ENCODE data around the gene ZSWIM8. TPM values are rescaled to one million over a fixed set of nuclear protein-coding genes. Genes with fewer than 3 reads are reported as not detected.
"Not testable (repeated sequence)": the region's sequence is repeated elsewhere in the genome, so short reads cannot be mapped to it uniquely, and the experiment has no call there.

The ZSWIM8 gene, protein sequence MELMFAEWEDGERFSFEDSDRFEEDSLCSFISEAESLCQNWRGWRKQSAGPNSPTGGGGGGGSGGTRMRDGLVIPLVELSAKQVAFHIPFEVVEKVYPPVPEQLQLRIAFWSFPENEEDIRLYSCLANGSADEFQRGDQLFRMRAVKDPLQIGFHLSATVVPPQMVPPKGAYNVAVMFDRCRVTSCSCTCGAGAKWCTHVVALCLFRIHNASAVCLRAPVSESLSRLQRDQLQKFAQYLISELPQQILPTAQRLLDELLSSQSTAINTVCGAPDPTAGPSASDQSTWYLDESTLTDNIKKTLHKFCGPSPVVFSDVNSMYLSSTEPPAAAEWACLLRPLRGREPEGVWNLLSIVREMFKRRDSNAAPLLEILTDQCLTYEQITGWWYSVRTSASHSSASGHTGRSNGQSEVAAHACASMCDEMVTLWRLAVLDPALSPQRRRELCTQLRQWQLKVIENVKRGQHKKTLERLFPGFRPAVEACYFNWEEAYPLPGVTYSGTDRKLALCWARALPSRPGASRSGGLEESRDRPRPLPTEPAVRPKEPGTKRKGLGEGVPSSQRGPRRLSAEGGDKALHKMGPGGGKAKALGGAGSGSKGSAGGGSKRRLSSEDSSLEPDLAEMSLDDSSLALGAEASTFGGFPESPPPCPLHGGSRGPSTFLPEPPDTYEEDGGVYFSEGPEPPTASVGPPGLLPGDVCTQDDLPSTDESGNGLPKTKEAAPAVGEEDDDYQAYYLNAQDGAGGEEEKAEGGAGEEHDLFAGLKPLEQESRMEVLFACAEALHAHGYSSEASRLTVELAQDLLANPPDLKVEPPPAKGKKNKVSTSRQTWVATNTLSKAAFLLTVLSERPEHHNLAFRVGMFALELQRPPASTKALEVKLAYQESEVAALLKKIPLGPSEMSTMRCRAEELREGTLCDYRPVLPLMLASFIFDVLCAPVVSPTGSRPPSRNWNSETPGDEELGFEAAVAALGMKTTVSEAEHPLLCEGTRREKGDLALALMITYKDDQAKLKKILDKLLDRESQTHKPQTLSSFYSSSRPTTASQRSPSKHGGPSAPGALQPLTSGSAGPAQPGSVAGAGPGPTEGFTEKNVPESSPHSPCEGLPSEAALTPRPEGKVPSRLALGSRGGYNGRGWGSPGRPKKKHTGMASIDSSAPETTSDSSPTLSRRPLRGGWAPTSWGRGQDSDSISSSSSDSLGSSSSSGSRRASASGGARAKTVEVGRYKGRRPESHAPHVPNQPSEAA (N-terminal part only)
- polyA plus RNA-seq (2013, experiment 1 of 4): 80.6 TPM
- 85.3 TPM for polyA plus RNA-seq (2013, experiment 2 of 4)
- 56.6 TPM for polyA plus RNA-seq (2013, experiment 3 of 4)
- polyA plus RNA-seq (2013, experiment 4 of 4): 83.3 TPM

GRCh38 chr10:73785211-73785720 is at the start of gene ZSWIM8:
Gene ZSWIM8, plus strand, starts transcription at chr10:73785606. Its CDS starts 273 bp downstream, at chr10:73785879.
- 0% methylated on average over 36 of the region's 36 CpGs for WGBS, 2 experiments

DNA sequence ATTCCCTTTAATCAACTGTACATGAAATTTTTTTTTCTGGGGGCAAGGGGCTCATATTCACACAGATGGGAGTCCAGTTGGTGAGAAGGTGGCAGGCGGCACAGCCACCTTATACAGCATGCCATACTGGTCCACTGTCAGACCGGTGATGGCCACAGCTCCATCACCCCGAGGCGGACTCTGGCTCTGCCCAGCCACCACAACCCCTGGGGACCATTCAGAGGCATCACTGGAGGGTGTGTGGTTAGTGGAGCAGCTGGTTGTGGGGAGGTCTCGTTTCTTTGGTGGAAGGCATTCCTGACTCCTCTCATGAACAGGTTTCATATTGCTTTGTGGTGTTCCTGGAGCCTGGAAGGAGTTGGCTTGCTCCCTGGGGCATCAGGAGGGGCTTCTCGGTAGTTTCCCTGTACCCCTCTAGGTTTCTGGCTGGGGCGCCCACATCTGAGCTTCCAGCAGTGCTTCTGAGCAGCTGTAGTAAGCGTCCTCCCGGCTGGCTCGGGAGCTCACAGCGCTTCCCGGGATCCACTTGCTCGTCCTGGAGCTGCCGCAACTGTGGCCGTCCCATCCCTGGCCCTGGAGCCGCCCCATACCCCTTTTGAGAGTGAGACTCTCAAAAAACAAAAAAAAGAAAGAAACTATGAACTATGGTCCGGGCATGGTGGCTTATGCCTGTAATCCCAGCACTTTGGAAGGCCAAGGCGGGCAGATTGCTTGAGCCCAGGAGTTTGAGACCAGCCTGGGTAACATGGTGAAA is 44.7 kb upstream of the ZSWIM8 start:
- not testable (repeated sequence) for H3K4me1 ChIP-seq (ENCODE audit: control insufficient read depth, insufficient read depth, low read length); H3K27me3 ChIP-seq (ENCODE audit: control insufficient read depth, insufficient read depth, low read length, poor library complexity, severe bottlenecking); H3K36me3 ChIP-seq (ENCODE audit: control insufficient read depth, insufficient read depth, low read length); H3K9me3 ChIP-seq (ENCODE audit: control insufficient read depth, low read length); H3K27ac ChIP-seq (ENCODE audit: insufficient read depth, low read depth, low read length, poor library complexity, severe bottlenecking); H3K4me3 ChIP-seq (ENCODE audit: insufficient read depth, low read depth, low read length)
- WGBS, 2 experiments: 95 to 96% methylated on average over 17 of the region's 18 CpGs

More at GRCh38 chr10:73785211-73785720, at the start of gene ZSWIM8:
- Histone ChIP-seq H3K27ac (ENCODE audit: insufficient read depth, low read depth, low read length, poor library complexity, severe bottlenecking) (no peak within 1 kb of the TSS), H3K36me3 (ENCODE audit: control insufficient read depth, insufficient read depth, low read length) (peaks cover 11% of the 10 kb centered on the region), H3K4me3 (ENCODE audit: insufficient read depth, low read depth, low read length) (peak within 1 kb of the TSS; percentile 82), H3K27me3 (ENCODE audit: control insufficient read depth, insufficient read depth, low read length, poor library complexity, severe bottlenecking) (no peaks in the 10 kb centered on the region), H3K4me1 (ENCODE audit: control insufficient read depth, insufficient read depth, low read length) (peaks cover 13% of the 10 kb centered on the region), H3K9me3 (ENCODE audit: control insufficient read depth, low read length) (no peaks in the 10 kb centered on the region)

DNA sequence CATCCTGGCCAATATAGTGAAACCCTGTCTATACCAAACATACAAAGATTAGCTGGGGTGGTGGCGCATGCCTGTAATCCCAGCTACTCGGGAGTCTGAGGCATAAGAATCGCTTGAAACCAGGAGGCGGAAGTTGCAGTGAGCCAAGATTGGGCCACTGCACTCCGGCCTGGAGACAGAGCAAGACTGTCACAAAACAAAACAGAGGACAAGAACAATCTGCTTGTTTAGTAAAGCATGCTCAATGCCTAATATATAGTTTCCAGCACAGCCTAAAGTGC is 43.0 kb upstream of the ZSWIM8 start:
- H3K27me3 ChIP-seq (ENCODE audit: control insufficient read depth, insufficient read depth, low read length, poor library complexity, severe bottlenecking): no peaks in the 10 kb centered on the region
- 80 to 87% methylated on average over 5 of the region's 5 CpGs for WGBS, 2 experiments
- no peak overlapping the region for H3K4me3 ChIP-seq (ENCODE audit: insufficient read depth, low read depth, low read length)
- no peak overlapping the region for H3K27ac ChIP-seq (ENCODE audit: insufficient read depth, low read depth, low read length, poor library complexity, severe bottlenecking)
- H3K4me1 ChIP-seq (ENCODE audit: control insufficient read depth, insufficient read depth, low read length): peaks cover 9% of the 10 kb centered on the region
- no peaks in the 10 kb centered on the region for H3K9me3 ChIP-seq (ENCODE audit: control insufficient read depth, low read length)
- H3K36me3 ChIP-seq (ENCODE audit: control insufficient read depth, insufficient read depth, low read length): peaks cover 5% of the 10 kb centered on the region

GRCh38 chr10:73743327-73743904 is 42.0 kb upstream of the ZSWIM8 start:
- Histone ChIP-seq H3K4me3 (ENCODE audit: insufficient read depth, low read depth, low read length) (peak overlapping the region; percentile 99), H3K27me3 (ENCODE audit: control insufficient read depth, insufficient read depth, low read length, poor library complexity, severe bottlenecking) (no peaks in the 10 kb centered on the region)
- WGBS, 2 experiments: 9 to 32% methylated on average over 3 to 6 of the region's 6 CpGs

DNA sequence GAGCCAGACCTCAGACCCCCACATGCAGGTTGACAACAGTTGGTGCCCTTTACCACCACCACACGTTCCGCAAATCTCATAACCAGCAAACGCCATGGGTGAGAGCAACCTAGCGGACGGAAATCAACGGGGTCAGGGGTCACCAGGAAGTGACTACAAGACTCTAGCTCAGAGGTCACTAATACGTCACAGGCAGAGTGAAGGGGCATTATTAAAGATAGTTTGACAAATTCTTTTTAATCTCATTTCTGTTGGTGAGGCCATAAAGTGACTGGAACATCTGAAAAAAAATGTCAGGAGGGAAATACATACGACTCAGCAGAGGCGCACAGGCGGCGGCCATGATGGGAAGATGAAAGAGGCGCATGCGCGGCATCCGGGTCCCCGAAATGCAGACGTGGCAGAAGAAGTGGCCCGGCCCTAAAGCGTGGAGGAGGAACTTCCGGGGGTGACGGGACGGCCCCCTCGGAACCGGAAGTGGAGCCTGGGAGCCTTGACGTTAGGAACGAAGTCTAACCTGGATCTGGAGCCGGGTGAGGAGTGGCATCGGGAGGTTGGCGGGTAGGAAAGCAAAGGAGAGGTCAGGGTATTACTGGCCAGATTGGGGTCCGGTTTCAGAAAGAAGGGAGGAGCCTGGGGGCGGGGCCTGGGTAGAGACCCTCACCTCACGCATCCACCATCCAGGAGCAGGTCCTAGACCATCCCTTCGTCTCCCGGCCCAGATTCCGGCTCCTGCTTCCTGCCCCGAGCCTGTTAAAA is 41.3 kb upstream of the ZSWIM8 start, which contains the start of gene SEC24C:
TSS of gene SEC24C (plus strand) at position 468 of the 759 bp plus-strand sequence. CDS start 2,461 bp downstream, outside the sequence.
- Histone ChIP-seq H3K4me1 (ENCODE audit: control insufficient read depth, insufficient read depth, low read length) (peaks cover 9% of the 10 kb centered on the region), H3K9me3 (ENCODE audit: control insufficient read depth, low read length) (no peaks in the 10 kb centered on the region), H3K36me3 (ENCODE audit: control insufficient read depth, insufficient read depth, low read length) (peaks cover 9% of the 10 kb centered on the region), H3K27me3 (ENCODE audit: control insufficient read depth, insufficient read depth, low read length, poor library complexity, severe bottlenecking) (no peaks in the 10 kb centered on the region), H3K27ac (ENCODE audit: insufficient read depth, low read depth, low read length, poor library complexity, severe bottlenecking) (peak within 1 kb of the TSS; percentile 94), H3K4me3 (ENCODE audit: insufficient read depth, low read depth, low read length) (peak within 1 kb of the TSS; percentile 99)
- WGBS, 2 experiments: 0% methylated on average over 36 of the region's 36 CpGs

More at GRCh38 chr10:73743327-73743904, 42.0 kb upstream of the ZSWIM8 start:
- peaks cover 5% of the 10 kb centered on the region for H3K36me3 ChIP-seq (ENCODE audit: control insufficient read depth, insufficient read depth, low read length)
- H3K9me3 ChIP-seq (ENCODE audit: control insufficient read depth, low read length): no peaks in the 10 kb centered on the region
- H3K4me1 ChIP-seq (ENCODE audit: control insufficient read depth, insufficient read depth, low read length): peaks cover 9% of the 10 kb centered on the region
- H3K27ac ChIP-seq (ENCODE audit: insufficient read depth, low read depth, low read length, poor library complexity, severe bottlenecking): peak overlapping the region; percentile 94

DNA sequence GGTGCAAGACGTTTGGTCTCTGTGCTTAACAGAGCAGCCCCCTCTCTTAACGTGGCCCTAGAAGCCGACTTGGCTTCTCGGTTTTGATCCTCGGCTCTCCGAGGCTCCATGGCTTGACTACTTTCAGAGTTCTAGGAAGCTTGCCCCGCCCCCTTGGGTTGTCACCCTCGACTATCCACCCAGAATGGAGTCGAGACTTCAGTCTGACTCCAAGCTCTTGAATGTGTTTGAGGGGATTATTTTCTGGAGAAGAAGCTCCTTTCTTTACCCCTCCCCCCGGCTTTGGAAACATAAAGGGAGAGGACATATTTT is 40.8 kb upstream of the ZSWIM8 start:
- WGBS, 2 experiments: 0 to 1% methylated on average over 8 to 10 of the region's 10 CpGs
- H3K4me3 ChIP-seq (ENCODE audit: insufficient read depth, low read depth, low read length): peak overlapping the region; percentile 99
- no peaks in the 10 kb centered on the region for H3K9me3 ChIP-seq (ENCODE audit: control insufficient read depth, low read length)
- peaks cover 9% of the 10 kb centered on the region for H3K4me1 ChIP-seq (ENCODE audit: control insufficient read depth, insufficient read depth, low read length)
- no peaks in the 10 kb centered on the region for H3K27me3 ChIP-seq (ENCODE audit: control insufficient read depth, insufficient read depth, low read length, poor library complexity, severe bottlenecking)
- peak overlapping the region; percentile 94 for H3K27ac ChIP-seq (ENCODE audit: insufficient read depth, low read depth, low read length, poor library complexity, severe bottlenecking)
- H3K36me3 ChIP-seq (ENCODE audit: control insufficient read depth, insufficient read depth, low read length): peaks cover 9% of the 10 kb centered on the region

DNA sequence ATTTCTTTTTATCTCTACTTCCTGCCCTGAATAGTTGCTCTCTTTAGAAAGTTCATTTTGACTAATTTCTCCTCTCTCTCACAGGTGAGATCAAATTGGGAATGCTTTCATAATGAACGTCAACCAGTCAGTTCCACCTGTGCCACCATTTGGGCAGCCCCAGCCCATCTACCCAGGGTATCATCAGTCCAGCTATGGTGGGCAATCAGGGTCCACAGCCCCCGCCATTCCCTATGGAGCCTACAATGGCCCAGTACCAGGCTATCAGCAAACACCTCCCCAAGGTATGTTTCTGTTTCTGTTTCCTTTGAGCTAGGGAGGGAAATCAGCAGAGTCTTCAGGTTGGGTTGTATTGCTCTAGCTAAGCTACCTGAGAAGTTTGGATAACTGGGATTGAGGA is 38.7 kb upstream of the ZSWIM8 start:
- H3K27ac ChIP-seq (ENCODE audit: insufficient read depth, low read depth, low read length, poor library complexity, severe bottlenecking): no peak overlapping the region
- WGBS, 2 experiments: 94 to 98% methylated on average over 2 of the region's 2 CpGs
- no peaks in the 10 kb centered on the region for H3K9me3 ChIP-seq (ENCODE audit: control insufficient read depth, low read length)
- H3K4me3 ChIP-seq (ENCODE audit: insufficient read depth, low read depth, low read length): no peak overlapping the region
- H3K4me1 ChIP-seq (ENCODE audit: control insufficient read depth, insufficient read depth, low read length): peaks cover 9% of the 10 kb centered on the region
- no peaks in the 10 kb centered on the region for H3K27me3 ChIP-seq (ENCODE audit: control insufficient read depth, insufficient read depth, low read length, poor library complexity, severe bottlenecking)
- peaks cover 20% of the 10 kb centered on the region for H3K36me3 ChIP-seq (ENCODE audit: control insufficient read depth, insufficient read depth, low read length)

- Histone ChIP-seq H3K27ac (ENCODE audit: insufficient read depth, low read depth, low read length, poor library complexity, severe bottlenecking) (no peak overlapping the region), H3K4me3 (ENCODE audit: insufficient read depth, low read depth, low read length) (no peak overlapping the region), H3K4me1 (ENCODE audit: control insufficient read depth, insufficient read depth, low read length) (no peaks in the 10 kb centered on the region), H3K9me3 (ENCODE audit: control insufficient read depth, low read length) (no peaks in the 10 kb centered on the region), H3K27me3 (ENCODE audit: control insufficient read depth, insufficient read depth, low read length, poor library complexity, severe bottlenecking) (no peaks in the 10 kb centered on the region), H3K36me3 (ENCODE audit: control insufficient read depth, insufficient read depth, low read length) (peaks cover 35% of the 10 kb centered on the region)
- WGBS, 2 experiments: 91 to 95% methylated on average over 1 of the region's 1 CpG
Measured at GRCh38 chr10:73750819-73751218, 34.6 kb upstream of the ZSWIM8 start.

Measured in ectodermal cell (in vitro differentiated cells).